ENCODE measurements around the gene TRIM24. TPM values are rescaled to one million over a fixed set of nuclear protein-coding genes. Genes with fewer than 3 reads are reported as not detected.

TRIM24 gene
- total RNA-seq, 1 donor from 2014 or later, result 14.5 TPM

GRCh38 chr7:138627361-138627760, 167.3 kb downstream of the TRIM24 start:
- DNase-seq, result no peak

GRCh38 chr7:138630059-138630610, 170.1 kb downstream of the TRIM24 start:
- DNase-seq, result no peak

DNA sequence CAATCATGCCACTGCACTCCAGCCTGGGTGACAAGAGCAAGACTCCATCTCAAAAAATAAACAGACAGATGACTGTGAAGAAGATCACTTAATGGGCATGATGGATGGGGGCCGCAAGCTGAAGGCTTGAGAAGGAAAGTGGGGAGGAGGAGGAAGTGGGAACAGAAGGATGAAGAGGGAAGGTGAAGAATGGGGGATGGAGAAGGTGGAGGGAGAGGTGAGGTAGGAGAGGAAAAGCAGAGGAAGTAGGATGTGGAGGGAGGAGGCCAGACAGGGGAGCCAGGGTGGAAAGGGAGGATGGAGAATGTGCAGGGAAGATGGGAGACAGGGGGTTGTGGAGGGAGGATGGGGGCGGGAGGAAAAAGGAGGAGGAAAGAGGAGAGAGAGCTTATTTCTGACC, 172.3 kb downstream of the TRIM24 start:
- no peak for DNase-seq

DNA sequence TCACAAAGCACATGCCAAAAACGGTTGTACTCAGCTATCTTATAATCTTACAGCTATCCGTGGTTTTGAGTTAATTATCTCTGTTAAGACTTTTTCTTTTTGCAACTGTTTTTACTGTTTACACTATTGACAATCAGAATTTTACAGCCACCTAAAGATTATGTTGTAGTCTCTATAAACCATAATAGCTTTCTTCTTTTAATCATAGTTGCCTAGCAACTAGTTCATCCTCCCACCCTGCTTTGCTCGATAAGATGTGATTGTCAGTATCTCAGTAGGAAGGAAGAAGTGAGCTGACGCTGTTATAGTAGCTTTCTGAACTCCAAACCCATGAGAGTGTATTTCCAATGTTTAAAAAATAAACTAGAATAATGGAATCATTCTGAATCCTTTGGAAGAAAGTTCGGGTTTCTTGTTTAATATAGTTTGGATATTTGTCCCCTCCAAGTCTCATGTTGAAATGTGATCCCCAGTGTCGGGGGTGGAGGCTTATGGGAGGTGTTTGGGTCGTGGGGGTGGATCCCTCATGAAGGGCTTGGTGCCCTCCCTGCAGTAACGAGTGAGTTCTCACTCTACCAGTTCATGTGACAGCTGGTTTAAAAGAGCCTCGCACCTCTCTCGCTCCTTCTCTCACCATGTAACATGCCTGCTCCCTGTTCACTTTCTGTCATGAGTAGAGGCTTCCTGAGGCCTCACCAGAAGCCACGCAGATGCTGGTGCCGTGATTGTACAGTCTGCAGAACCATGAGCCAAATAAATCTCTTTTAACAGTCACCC, 173.0 kb downstream of the TRIM24 start:
- DNase-seq, result no peak

Other genes with a start within 250 kb of the TRIM24 start
- not detected in 2 replicates for gene SVOPL, start 241.1 kb downstream of the TRIM24 start, total RNA-seq

Data from dermis blood vessel endothelial cell (primary cell).